ENCODE measurements around the gene ANGEL2.
"Not testable (repeated sequence)": the region's sequence is repeated elsewhere in the genome, so short reads cannot be mapped to it uniquely, and the experiment has no call there.

The ANGEL2 gene

GRCh38 chr1:212977781-212978645, 37.7 kb downstream of the ANGEL2 start:
- DNase-seq: no peak

DNA sequence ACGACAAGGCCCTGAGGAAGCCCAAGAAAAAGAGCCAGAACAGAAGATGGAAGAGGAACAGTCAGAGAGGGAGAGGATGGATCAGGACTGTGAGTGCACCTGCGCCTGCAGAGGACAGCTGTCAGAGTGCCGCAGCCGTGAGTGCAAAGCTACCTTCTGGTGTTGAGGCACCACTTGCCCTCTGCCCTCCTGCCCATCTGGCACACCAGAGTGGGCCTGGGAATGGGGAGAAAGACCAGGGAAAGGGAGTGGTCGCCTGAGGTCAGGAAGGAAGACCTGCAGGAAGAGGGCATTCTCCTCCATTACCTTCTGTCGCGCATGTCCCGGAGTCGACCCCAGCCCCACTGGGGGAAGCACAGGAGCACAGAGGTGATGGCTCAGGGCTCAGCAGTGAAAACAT, 39.1 kb downstream of the ANGEL2 start:
- DNase-seq: no peak

- no peak for DNase-seq
These were observed 40.4 kb downstream of the ANGEL2 start for GRCh38 chr1:212975111-212975918.

DNA sequence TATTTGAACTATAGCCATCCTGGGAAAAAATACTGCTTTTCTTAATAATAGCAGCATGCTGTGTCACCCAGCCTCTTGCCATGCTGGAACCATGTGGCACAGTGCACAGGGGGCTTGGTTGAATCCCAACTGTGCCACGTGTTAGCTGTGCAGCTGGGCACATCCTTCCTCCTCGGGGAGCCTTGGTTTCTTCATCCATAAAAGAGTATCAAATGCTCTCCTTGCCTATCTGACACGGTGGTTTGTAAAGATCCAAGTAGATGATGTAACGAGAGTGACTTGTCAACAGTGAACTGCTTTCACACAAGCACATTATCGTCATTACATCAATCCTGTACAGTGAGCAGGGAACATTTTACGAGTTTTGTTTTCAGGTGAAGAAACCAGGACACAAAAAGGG, 41.0 kb downstream of the ANGEL2 start:
- DNase-seq: no peak

DNA sequence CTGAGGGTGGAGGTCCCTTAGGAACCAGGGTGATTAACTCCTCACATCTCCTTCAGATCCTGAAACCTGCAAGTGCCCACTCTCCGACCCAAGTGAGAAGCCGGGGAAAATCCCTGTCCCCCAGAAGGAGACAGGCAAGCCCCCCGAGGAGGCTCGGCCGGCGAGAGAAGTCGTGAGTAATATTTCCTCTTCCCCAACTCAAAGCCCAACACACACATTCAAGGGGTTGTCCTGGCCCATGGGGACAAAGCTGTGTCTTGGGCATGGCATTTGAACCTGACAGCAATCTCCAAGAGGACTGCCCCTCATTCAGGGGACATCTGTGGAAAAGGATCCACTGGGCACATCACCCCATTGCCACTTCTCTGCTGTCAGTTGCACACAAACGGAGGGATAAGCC, 41.8 kb downstream of the ANGEL2 start:
- DNase-seq: no peak

GRCh38 chr1:212973426-212973825, 42.2 kb downstream of the ANGEL2 start:
- DNase-seq: no peak

DNA sequence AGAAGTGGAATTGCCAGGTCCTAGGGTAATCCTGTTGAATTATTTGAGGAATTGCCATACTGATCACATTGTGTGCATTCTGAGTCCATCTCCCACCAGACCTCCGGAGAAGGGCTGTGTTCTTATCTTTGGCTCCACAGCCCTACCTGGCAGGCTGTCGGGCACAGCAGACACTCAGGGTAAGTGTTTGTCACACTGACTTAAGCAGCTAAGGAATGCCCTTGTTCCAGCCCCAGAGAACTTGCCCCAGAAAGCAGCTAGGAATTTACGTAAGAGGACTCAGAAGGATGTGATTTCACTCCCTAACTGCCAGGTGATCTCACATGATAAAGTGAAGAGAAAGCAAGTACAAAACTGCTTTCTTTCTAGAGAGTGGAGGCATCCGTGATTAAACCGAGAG, 44.4 kb downstream of the ANGEL2 start:
- DNase-seq: no peak

- DNase-seq: no peak
These were observed 45.6 kb downstream of the ANGEL2 start for GRCh38 chr1:212970085-212970484.

DNA sequence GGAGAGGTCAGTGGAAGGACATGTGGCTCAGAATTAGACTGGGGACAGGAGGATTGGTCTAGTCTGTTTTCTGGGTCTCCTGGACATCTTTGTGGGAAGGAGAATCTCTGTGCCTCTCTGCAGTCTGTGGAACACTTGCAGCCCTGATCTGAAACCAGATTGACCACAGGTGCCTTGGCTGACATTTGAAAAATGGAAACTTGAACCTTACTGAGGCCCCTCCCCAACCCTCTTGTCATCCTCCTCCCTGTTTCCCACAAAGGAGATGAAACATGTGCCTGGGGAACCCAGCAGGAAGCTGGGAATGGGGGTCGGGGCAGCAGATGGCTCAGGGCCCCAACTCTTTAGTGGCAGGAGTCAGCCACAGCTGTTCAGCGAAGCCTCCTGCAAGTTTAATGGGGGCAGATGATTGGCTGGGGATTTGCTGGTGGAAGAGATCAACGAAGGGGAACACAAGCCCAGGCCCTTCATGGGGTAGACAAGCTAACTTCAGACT, 47.3 kb downstream of the ANGEL2 start:
- no peak for DNase-seq

DNA sequence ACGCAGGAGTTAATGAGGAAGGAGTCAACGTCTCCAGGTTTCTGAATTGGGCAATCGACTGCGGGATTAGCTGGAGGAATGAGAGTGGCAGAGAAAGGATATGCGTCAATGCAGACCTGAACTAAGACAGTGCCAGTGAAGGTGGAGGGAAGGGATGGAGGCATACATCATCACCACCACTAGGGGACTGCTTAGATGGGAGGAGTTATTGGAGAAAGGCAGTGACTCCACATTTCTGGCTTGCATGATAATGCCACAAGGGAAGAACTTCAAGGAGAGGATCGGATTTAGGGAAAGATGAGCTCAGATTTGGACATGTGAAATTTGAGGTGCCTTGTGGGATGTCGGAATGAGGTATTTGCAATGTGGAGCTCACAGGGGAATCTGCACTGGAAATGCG, 47.9 kb downstream of the ANGEL2 start:
- no peak for DNase-seq

- DNase-seq: no peak
These were observed 49.1 kb downstream of the ANGEL2 start for GRCh38 chr1:212966616-212967015.

GRCh38 chr1:212964993-212965392, 50.7 kb downstream of the ANGEL2 start:
- DNase-seq: not testable (repeated sequence)

GRCh38 chr1:212964102-212964501, 51.6 kb downstream of the ANGEL2 start:
- no peak for DNase-seq

DNA sequence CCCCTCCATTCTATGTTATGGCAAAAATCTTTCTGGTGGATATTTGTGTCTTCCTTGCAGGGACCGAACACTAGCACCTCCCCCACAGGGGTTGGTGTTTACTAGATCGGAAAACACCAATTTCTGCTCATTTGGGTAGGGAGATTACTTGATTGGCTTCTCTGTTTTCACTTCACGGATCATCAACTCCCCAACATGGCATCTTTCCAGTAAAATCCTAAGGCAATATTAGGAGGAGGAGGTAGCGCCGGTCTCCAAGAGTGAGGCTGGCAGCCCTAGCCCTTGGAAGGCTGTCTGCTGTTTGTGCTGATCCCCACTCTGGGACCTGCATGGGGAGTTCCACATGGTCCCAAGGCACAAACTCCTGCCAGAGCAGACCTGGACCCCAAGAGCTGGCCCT, 53.2 kb downstream of the ANGEL2 start:
- DNase-seq: no peak

DNA sequence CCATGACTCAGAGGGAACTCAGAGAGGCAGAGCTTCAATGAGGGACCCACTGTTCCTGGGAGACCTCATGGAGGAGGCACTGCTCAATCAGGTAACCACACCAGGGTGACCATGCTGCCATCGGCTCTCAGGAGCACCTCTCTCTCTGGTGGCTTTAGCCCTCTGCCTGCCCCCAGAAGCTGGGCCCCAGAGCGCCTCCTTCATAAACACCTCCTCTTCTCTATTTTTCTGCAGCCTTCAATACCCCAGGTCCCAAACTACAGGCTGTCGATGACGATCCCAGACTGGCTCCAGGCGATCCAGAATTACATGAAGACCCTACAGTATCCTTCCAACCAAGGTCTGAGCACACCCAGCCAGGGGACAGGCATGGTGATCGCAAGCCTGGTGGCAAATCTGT, 54.7 kb downstream of the ANGEL2 start:
- no peak for DNase-seq

- DNase-seq: no peak
These were observed 56.1 kb downstream of the ANGEL2 start for GRCh38 chr1:212959266-212960220.

- DNase-seq: no peak
These were observed 57.5 kb downstream of the ANGEL2 start for GRCh38 chr1:212958175-212958574.

DNA sequence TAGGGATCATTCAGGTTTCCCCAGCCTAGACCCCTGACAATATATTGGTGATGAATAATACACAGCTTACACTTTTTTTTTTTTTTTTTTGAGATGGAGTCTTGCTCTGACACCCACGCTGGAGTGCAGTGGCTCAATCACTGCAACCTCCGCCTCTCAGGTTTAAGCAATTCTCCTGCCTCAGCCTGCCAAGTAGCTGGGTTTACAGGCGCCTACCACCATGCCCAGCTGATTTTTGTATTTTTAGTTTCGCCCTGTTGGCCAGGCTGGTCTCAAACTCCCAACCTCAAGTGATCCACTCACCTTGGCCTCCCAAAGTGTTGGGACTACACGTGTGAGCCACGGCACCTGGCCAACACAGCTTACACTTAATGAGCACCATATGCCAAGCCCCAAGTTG, 58.1 kb downstream of the ANGEL2 start:
- DNase-seq: no peak

DNA sequence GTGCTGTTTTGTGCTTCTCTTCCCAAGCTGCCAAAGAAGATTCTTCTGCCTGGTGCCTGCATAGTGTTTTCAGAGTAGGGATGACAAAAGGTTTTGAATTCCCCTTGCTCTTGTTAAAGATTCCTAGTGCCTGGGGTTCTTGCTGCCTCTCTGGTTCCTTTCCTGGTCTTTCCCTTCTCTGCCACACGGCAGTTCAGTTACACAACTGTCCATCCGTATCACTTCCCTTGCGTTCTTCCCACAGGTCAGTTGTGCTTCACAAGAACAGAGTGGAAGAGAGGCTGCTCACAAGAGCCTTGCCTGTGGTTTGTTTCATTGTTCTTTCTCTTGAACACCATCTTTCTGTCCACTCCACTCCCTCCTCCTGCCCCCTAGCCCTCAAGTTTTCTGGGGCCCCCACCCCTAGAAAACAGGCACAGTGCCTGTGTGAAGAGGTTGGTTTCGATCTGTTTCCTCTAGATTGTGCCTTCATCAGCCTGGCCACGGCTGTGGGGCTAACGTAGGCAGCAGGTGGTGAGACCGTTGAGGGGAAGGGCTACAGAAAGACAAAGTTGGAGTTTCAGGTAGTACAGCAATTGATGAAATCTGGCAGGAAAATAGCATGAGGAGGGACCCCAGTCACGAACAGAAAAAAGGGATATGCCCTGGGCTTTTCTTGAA, 59.6 kb downstream of the ANGEL2 start:
- no peak for DNase-seq

DNA sequence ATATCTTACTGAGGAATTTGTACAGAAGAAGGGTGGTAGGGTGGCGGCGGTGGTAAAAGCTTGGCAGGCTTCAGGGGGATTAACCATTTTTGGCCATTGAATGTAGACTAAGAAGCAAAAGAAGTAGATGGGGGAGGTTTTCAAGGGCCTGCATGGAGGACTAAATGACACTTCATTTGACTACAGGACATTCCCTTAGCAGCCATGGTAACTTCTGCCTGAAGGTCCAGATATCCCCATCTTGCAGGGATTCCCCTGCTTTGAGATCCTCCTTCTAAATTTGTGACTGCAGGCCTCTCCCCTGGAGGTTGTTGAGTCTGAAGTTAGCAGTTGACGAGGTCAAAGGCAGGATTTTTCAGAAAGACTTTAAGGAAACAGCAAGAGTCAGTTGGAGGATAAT, 60.6 kb downstream of the ANGEL2 start:
- no peak for DNase-seq

DNA sequence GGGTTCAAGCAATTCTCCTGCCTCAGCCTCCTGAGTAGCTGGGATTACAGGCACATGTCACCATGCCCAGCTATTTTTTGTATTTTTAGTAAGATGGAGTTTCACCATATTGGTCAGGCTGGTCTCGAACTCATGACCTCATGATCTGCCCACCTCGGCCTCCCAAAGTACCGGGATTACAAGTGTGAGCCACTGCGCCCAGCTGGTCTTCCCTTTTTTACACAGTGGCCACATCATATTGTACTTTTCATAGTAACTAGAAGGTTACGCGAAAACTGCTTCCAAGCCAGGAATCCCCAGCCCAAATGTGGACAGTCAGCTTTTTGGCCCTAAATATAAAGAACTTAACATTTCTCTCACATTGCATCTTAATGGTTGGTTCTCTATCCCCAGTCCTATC, 61.2 kb downstream of the ANGEL2 start:
- no peak for DNase-seq

Measured in amygdala (tissue), 56 donors.